Measurements from ENCODE around the gene IL9.
"Not testable (repeated sequence)": the region's sequence is repeated elsewhere in the genome, so short reads cannot be mapped to it uniquely, and the experiment has no call there.

IL9 gene

DNA sequence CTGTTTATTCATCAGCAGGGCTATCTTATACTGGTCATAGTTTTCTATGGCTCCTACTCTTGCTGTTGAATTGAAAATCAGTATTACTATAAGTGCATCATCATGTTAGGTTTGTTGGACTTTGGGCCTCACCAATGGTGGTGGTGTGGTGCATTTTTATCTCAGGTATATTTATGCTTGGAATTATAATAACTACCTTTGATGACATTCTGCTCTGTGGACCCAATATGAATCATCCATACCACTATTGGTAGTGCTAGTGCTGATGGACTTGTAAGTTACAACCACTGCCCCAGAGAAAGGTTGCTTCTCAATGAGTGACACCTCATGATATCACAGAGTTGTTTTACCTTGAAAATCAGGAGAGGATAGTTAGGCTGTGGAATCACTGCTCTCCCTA, 28.0 kb downstream of the IL9 start:
- no peak for DNase-seq (ENCODE audit: low read depth)

GRCh38 chr5:135866016-135866415, 29.6 kb downstream of the IL9 start:
- no peak for DNase-seq (ENCODE audit: low read depth)

DNA sequence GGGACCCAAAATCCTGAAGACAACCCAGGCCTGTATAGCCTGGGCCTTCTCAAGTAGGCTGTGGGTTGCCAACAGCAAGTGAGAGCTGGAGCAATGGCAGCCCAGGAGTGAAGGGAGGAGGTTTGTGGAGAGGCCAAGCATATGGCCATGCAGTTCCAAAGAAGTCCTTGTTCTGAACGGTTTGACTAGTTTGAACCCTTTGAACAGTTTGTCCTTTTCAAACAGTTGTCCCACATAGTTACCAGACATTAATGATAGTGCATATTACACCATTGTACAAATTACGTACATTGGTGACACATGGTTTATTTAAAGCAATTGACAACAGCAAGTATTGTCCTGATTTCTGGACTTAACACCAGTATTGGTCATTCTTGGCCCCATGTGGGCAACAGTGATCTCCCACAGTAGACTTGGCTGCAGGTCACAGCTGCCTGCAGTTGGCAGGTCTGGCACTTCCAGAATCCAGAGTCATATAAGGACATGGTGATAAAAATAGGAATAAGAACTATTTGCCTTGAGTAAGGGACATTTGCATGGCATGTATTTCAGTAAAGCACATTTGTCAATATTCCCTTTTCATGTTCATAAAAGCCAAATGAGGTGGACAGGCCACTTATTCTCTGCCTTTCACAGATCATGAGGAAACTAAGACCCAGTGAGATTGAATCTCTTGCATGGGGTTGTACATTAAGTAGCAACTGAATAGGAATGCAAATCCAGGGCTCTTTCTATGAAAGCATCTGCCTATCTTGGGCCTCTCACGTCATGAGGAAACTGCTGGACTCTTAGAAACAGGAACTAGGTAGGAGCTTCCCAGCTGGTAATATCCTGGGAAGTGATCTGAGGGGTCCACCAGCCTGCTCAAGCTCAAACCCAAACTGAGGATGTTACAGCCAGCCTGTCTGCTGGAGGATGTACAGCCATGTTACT, 30.9 kb downstream of the IL9 start:
- DNase-seq (ENCODE audit: low read depth): no peak

GRCh38 chr5:135862744-135863143, 32.9 kb downstream of the IL9 start:
- no peak for DNase-seq (ENCODE audit: low read depth)

- DNase-seq (ENCODE audit: low read depth): no peak
Measured at GRCh38 chr5:135862086-135862485, 33.6 kb downstream of the IL9 start.

DNA sequence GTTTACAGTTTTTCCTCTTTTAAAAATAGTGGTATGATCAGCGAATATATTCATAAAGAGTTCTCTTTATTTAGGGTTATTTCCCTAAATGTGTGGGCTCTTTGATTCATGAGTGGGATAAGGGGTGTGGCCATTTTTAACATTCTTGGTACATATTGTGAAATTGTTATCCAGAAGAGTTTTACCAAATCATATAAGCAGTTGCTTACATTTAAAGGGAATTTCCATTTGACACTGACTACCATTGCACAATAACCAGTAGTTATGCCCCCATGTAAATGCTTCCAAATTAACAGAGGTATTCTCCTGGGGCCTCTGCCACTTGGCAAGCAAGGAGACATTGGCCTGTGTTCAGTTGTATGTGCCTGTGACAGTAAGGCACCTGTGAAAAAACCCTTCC, 34.0 kb downstream of the IL9 start:
- no peak for DNase-seq (ENCODE audit: low read depth)

DNA sequence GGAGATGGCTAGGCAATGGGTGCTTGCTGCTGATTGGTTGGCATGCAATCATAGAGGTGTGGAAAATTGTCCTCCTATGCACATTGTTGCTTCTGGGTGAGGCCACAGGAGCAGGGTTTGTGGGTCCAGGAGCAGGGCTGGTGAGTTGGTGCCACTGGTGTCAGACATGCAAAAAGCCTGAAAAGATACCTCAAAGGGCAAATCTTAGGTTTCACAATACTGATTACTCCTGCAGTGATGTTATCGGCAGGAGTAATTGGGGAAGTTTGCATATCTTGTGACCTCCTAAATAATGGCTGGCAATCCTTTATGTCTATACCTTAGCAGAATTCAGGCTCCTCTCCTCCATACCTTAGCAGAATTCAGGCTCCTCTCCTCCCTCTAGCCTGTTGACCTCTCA, 36.0 kb downstream of the IL9 start:
- no peak for DNase-seq (ENCODE audit: low read depth)

- DNase-seq (ENCODE audit: low read depth): not testable (repeated sequence)
Measured at GRCh38 chr5:135859186-135859585, 36.5 kb downstream of the IL9 start.

DNA sequence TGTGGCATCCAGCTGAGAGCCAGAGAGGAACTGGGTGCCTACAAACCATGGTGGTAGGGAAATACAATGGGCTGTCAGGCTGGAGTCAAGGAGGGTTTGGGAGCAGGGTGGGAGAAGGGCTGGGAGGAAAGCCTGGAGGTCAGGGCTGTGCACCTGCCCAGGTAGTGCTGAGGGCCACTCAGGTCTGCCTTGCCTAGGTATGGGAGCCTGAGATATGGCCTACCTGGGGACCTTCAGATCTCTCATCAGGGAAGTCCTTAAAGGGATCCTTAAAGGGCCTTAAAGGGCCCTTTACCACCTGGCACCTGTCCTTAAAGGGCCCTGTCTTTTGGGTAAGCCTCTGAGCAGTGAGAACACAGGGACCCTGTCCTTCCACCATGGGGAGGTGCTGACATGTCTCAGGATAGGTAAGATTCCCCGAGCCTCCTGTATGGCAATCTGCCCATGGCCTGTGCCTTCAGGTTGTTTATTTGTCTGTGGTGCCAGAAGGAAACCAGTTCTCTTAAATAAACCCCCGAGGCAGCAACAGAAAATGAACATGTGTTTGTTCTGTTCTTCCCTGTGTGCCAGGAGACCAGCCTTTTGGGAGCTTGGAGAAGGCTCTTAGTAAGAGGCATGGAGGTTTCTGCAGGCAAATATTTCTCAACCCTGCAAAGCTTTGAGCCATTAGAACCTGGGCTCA, 37.9 kb downstream of the IL9 start:
- DNase-seq (ENCODE audit: low read depth): no peak

GRCh38 chr5:135851915-135852845, 43.5 kb downstream of the IL9 start:
- DNase-seq (ENCODE audit: low read depth): no peak

GRCh38 chr5:135851186-135851914, 44.3 kb downstream of the IL9 start:
- DNase-seq (ENCODE audit: low read depth): no peak

GRCh38 chr5:135850671-135851070, 45.0 kb downstream of the IL9 start:
- no peak for DNase-seq (ENCODE audit: low read depth)

DNA sequence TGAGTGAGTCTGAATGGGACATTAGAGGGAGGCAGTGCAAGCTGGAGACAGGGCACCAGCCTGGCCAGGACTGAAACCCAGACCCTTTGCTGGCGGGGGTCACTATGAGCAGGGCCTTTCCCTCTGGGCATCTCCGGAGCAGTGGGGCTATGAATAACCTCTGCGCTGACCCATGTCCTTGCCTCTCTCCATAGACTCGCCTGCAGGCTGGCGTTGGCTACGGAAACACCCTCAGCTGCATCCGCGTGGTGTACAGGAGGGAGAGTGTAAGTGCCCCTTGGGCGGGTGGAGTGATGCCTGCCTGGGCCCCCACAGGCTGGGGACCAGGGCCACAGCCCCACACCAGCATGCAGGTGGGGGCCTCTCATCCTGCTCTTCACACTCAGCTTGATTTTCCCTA, 45.4 kb downstream of the IL9 start:
- no peak for DNase-seq (ENCODE audit: low read depth)

DNA sequence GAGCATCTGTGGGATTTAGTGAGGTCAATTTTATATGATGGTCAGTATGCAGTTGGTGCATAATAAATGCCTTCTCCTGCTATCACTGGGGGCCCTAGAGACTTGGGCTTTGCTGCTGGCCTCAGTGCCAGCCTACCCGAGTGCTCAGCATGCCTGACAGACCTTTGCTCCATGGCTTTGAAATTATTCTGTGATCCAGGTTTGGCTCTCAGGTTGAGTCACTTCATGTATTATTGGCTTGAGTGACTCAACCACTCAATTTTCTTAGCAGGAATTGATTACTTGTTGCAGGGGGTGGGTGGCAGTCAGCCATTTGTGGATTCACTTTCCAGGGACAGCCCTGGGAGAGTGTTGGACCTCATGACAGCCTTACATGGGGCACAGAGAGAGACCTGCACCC, 47.7 kb downstream of the IL9 start:
- no peak for DNase-seq (ENCODE audit: low read depth)

GRCh38 chr5:135846311-135846710, 49.3 kb downstream of the IL9 start:
- no peak for DNase-seq (ENCODE audit: low read depth)

DNA sequence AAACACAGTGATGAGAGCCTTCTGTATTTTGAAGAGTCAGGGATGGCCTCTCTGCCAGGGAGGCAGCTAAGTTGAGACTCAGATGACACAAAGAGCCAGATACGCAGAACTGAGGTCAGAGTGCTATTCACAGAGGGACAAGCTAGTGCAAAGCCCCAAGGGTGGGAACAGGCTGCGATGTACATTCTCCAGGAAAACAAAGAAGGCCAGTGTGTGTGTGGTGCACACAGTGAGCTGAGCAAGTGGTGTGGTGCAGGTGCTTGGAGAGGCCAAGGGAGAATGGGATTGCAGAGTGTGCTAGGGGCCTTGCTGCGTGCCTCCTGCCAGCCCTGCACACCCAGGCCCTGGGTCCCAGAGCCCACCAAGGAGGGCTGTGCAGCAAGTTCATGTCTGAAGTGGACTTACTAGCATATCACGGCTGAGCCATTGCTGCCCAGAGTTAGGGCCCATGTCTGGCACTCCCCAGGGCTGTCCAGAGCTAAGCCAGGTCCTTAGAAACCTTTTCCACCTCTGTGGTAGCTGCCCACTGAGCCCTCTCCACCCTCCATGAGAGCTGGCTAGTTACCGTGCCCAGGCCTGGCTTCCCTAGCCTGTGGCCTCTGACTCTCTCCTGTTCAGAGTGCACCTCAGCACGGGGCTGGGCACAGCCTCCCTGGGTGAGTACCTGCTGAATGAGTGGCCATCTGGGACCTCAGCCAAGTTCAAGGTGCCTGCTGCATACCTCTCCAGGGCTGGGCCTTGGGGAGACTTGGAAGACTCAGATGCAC, 51.9 kb downstream of the IL9 start:
- DNase-seq (ENCODE audit: low read depth): no peak

- no peak for DNase-seq (ENCODE audit: low read depth)
Measured at GRCh38 chr5:135842737-135843136, 52.9 kb downstream of the IL9 start.
